ENCODE measurements around the gene ARMC3. TPM values are rescaled to one million over a fixed set of nuclear protein-coding genes. Genes with fewer than 3 reads are reported as not detected.
"Not testable (repeated sequence)": the region's sequence is repeated elsewhere in the genome, so short reads cannot be mapped to it uniquely, and the experiment has no call there.

ARMC3 gene
- total RNA-seq, 1 donor from 2014 or later, result 1.5 TPM

DNA sequence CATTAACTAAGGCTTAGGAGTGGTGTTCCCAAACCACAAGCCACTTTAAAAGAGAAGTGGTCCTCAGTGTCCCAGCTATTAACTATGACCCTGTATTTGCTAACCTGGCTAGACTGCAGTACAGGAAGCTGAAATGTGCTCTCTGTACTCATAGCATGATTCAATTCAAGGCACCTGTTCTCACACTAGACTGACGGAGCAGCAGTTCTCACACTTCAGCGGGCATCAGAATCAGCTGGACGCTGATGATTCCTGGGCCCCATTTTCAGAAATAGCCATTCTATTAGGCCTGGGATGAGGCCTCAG is 143.0 kb downstream of the ARMC3 start:
- no peaks in the 10 kb centered on the region for H3K4me1 Mint-ChIP-seq
- DNase-seq (ENCODE audit: low read depth, low spot score), result no peak
- no peaks in the 10 kb centered on the region for H3K27me3 Mint-ChIP-seq (ENCODE audit: low read depth)

DNA sequence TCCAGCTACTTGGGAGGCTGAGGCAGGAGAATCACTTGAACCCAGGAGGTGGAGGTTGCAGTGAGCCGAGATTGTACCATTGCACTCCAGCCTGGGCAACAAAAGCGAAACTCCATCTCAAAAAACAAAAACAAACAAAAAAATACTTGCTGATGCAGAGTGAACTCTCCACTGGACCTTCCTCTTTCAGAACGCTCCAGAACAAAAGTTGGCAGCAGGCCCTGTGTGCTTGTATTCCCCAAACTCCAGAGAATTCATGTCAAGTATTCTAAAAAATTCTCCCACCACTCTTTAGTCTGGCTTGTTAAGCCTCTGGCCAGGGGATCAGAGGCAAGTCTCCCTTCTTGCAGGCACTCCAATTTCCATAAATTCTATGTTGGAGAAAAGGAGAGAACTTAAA is 144.7 kb downstream of the ARMC3 start:
- DNase-seq (ENCODE audit: low read depth, low spot score); H3K36me3 Mint-ChIP-seq (ENCODE audit: low read depth); H3K27ac Mint-ChIP-seq (ENCODE audit: unreplicated experiment); H3K9me3 Mint-ChIP-seq; H3K4me1 Mint-ChIP-seq; H3K27me3 Mint-ChIP-seq (ENCODE audit: low read depth); H3K4me3 Mint-ChIP-seq: not testable (repeated sequence)

More for the DNA sequence above, 143.0 kb downstream of the ARMC3 start:
- TF ChIP-seq, protein P1, sequence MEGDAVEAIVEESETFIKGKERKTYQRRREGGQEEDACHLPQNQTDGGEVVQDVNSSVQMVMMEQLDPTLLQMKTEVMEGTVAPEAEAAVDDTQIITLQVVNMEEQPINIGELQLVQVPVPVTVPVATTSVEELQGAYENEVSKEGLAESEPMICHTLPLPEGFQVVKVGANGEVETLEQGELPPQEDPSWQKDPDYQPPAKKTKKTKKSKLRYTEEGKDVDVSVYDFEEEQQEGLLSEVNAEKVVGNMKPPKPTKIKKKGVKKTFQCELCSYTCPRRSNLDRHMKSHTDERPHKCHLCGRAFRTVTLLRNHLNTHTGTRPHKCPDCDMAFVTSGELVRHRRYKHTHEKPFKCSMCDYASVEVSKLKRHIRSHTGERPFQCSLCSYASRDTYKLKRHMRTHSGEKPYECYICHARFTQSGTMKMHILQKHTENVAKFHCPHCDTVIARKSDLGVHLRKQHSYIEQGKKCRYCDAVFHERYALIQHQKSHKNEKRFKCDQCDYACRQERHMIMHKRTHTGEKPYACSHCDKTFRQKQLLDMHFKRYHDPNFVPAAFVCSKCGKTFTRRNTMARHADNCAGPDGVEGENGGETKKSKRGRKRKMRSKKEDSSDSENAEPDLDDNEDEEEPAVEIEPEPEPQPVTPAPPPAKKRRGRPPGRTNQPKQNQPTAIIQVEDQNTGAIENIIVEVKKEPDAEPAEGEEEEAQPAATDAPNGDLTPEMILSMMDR (conservative IDR thresholded peaks at IDR 0.05), result no peak
- Mint-ChIP-seq H3K27ac (ENCODE audit: unreplicated experiment) (no peak overlapping the region), H3K36me3 (ENCODE audit: low read depth) (no peaks in the 10 kb centered on the region), H3K9me3 (no peaks in the 10 kb centered on the region), H3K4me3 (no peak overlapping the region)

DNA sequence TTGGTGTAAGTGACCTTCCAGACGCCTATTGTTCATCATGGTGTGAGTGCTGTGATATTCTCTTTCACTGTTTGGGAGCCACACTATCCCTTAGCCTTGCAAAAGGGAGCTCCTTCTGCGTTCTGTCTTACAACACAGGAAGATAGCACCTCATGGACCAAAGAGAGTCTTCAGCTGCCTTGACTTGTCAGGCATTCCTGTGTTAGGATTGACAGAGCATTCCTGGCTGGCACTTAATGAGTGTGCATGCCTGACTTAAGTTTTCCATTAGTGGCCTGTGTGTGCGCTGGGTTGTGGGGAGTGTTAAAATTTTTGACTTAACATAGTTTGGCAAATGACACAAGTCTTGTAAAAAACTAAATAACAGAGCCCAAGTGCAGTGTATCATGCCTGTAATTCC is 145.7 kb downstream of the ARMC3 start:
- no peak overlapping the region for H3K4me3 Mint-ChIP-seq
- H3K9me3 Mint-ChIP-seq, result no peaks in the 10 kb centered on the region
- H3K4me1 Mint-ChIP-seq, result no peaks in the 10 kb centered on the region
- no peak for DNase-seq (ENCODE audit: low read depth, low spot score)
- H3K36me3 Mint-ChIP-seq (ENCODE audit: low read depth), result no peaks in the 10 kb centered on the region
- H3K27me3 Mint-ChIP-seq (ENCODE audit: low read depth), result no peaks in the 10 kb centered on the region
- TF ChIP-seq, protein P1 (conservative IDR thresholded peaks at IDR 0.05), result no peak
- no peak overlapping the region for H3K27ac Mint-ChIP-seq (ENCODE audit: unreplicated experiment)

DNA sequence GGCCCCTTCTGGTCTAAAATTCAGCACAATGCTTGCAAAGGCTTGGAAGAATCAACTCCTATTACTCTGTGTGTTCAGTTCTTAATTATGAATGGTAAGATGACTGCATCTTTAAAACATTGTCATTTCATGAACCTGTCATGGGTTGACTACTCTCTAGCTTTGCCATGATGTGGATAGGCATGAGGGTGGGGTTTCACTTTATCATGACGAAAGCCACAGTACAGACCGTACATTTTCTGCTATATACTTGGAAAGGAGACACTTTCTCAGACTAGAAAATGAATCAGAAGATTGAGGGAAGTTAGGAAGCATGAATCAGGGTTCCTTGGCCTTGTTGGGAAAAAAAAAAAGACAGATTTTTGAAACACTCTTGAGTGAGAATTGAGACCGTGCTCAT is 147.8 kb downstream of the ARMC3 start:
- Mint-ChIP-seq H3K4me1 (peaks cover 4% of the 10 kb centered on the region), H3K27ac (ENCODE audit: unreplicated experiment) (no peak overlapping the region)

DNA sequence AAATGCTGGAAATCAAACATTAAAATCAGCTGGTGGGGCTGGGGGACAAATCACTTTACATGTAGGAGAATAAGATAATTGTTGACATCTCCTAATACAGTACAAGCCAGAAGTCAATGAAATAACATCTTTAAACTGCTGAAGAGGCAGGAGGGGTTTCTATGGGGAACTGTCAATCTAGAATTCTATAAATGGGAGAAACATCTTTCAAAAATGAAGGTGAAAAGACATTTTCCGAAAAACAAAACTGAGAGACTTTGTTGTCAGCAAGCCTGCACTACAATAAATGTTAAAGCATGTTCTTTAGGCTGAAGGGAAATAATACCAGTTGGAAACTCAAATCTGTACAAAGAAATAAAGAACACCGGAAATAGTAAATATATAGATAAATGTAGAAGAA is 150.3 kb downstream of the ARMC3 start:
- Mint-ChIP-seq H3K36me3 (ENCODE audit: low read depth) (no peaks in the 10 kb centered on the region), H3K4me1 (peaks cover 4% of the 10 kb centered on the region), H3K27me3 (ENCODE audit: low read depth) (peaks cover 5% of the 10 kb centered on the region), H3K27ac (ENCODE audit: unreplicated experiment) (no peak overlapping the region), H3K9me3 (peaks cover 3% of the 10 kb centered on the region), H3K4me3 (no peak overlapping the region)
- TF ChIP-seq, protein P1 (conservative IDR thresholded peaks at IDR 0.05), result no peak
- no peak for DNase-seq (ENCODE audit: low read depth, low spot score)

More for the DNA sequence above, 147.8 kb downstream of the ARMC3 start:
- H3K27me3 Mint-ChIP-seq (ENCODE audit: low read depth), result peaks cover 5% of the 10 kb centered on the region
- DNase-seq (ENCODE audit: low read depth, low spot score), result no peak
- no peaks in the 10 kb centered on the region for H3K36me3 Mint-ChIP-seq (ENCODE audit: low read depth)
- no peak overlapping the region for H3K4me3 Mint-ChIP-seq
- H3K9me3 Mint-ChIP-seq, result no peaks in the 10 kb centered on the region
- TF ChIP-seq, protein P1 (conservative IDR thresholded peaks at IDR 0.05), result no peak

DNA sequence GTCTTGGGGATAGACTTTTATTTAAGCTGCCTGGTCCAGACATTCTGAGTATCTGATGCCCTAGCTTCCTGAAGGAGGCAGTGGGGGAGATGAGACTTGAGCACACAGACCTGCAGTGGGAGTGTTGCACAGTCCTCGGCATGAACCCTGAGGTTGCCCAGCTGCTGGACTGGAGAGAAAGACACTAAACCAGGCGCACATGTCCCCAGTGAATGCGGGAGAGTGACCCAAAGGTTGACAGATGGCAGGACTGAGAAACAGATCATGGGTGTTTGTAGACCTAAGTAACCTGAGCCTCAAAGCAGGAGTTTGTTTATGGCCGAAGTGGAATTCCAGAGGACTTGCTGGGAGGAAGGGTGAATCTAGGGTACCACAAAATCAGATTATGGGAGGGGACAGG is 151.8 kb downstream of the ARMC3 start:
- TF ChIP-seq, protein P1 (conservative IDR thresholded peaks at IDR 0.05), result no peak
- no peak for DNase-seq (ENCODE audit: low read depth, low spot score)
- Mint-ChIP-seq H3K27me3 (ENCODE audit: low read depth) (peaks cover 5% of the 10 kb centered on the region), H3K9me3 (peaks cover 3% of the 10 kb centered on the region), H3K36me3 (ENCODE audit: low read depth) (no peaks in the 10 kb centered on the region), H3K27ac (ENCODE audit: unreplicated experiment) (no peak overlapping the region), H3K4me3 (no peak overlapping the region), H3K4me1 (peaks cover 4% of the 10 kb centered on the region)
